Raji (cell line): ENCODE data around the gene NOX3.

Experiments used
- POLR2A ChIP-seq: IDR thresholded peaks from 2 replicates; pipeline ENCODE4 v1.6.1; 2011; ENCODE audit warnings: low read depth, low read length, control low read depth; ENCODE audit not compliant: insufficient read depth

NOX3 gene

GRCh38 chr6:155483858-155484257, 28.2 kb upstream of the NOX3 start:
- TF ChIP-seq POLR2A: no peak

- TF ChIP-seq POLR2A: no peak
Measured at GRCh38 chr6:155481215-155481614, 25.6 kb upstream of the NOX3 start.

- TF ChIP-seq POLR2A: no peak
Measured at GRCh38 chr6:155473741-155474140, 18.1 kb upstream of the NOX3 start.

- no peak for TF ChIP-seq POLR2A
Measured at GRCh38 chr6:155472886-155473285, 17.2 kb upstream of the NOX3 start.

GRCh38 chr6:155466539-155466938, 10.9 kb upstream of the NOX3 start:
- TF ChIP-seq POLR2A: no peak

GRCh38 chr6:155461556-155461955, 5.9 kb upstream of the NOX3 start:
- no peak for TF ChIP-seq POLR2A

- TF ChIP-seq POLR2A: no peak
Measured at GRCh38 chr6:155454471-155454870, 1.2 kb downstream of the NOX3 start.

GRCh38 chr6:155454008-155454407, 1.6 kb downstream of the NOX3 start:
- TF ChIP-seq POLR2A: no peak

GRCh38 chr6:155452576-155452975, 3.1 kb downstream of the NOX3 start:
- TF ChIP-seq POLR2A: no peak

- no peak for TF ChIP-seq POLR2A
Measured at GRCh38 chr6:155450240-155450581, 5.4 kb downstream of the NOX3 start.

GRCh38 chr6:155449450-155450239, 6.0 kb downstream of the NOX3 start:
- no peak for TF ChIP-seq POLR2A

GRCh38 chr6:155448668-155449449, 6.8 kb downstream of the NOX3 start:
- TF ChIP-seq POLR2A: no peak

GRCh38 chr6:155447949-155448348, 7.7 kb downstream of the NOX3 start:
- no peak for TF ChIP-seq POLR2A

- no peak for TF ChIP-seq POLR2A
Measured at GRCh38 chr6:155444952-155445903, 10.4 kb downstream of the NOX3 start.
